Gastrocnemius medialis (tissue), 4 donors: ENCODE measurements around the gene GRID1.

Experiments used
- CTCF ChIP-seq, 5 experiments: fragments of 450-650 bp in 3 of 5; fragments of 200-600 bp in 2 of 5; sonication (generic) in 2 of 5; IDR thresholded peaks in 4 of 5; conservative IDR thresholded peaks in 1 of 5; 1 replicate in 4 of 5; 2 replicates in 1 of 5; pipeline ENCODE4 v1.5.1; 2016 to 2019; ENCODE audit warnings: antibody characterized with exemption in 5 of 5, mild to moderate bottlenecking in 3 of 5, moderate library complexity in 3 of 5
- POLR2A ChIP-seq, 2 donors: fragments of 450-650 bp; IDR thresholded peaks; one replicate each; pipeline ENCODE4 v1.6.1; 2017; ENCODE audit warnings: antibody characterized with exemption in 2 of 2, mild to moderate bottlenecking in 2 of 2, moderate library complexity in 2 of 2

DNA sequence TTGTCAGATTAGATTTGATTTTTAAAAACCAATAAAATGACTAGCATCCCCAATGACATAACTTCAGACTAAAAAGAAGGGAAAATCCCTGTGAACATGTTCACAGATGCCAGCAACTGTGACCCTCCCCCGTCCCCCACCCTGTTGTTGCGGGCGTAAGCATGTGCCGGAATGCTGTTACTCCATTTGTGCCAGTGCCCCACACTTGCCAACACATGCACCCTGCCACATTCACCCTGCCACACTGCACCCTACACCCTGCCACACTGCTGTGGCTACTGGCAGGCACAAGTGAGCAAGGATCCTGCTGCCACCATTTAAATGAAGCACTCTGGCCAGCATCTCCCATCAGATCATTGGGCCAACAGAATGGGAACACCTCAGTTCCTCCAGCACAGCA is 540.2 kb downstream of the GRID1 start:
- TF ChIP-seq POLR2A (IDR thresholded peaks at IDR 0.05) (no peak), CTCF (IDR thresholded peaks at IDR 0.05 in 4 of 5, conservative IDR thresholded peaks at IDR 0.05 in 1 of 5) (no peak)
